GM21737 (cell line): ENCODE measurements around the gene TXNRD1.
"Not testable (repeated sequence)": the region's sequence is repeated elsewhere in the genome, so short reads cannot be mapped to it uniquely, and the experiment has no call there.

Experiments used
- ATAC-seq: cut with Tn5 transposase; IDR thresholded peaks from one replicate; pipeline ENCODE4 v1.9.1; 2021; ENCODE audit warnings: mild to moderate bottlenecking, moderate library complexity; ENCODE audit not compliant: unreplicated experiment

TXNRD1 gene

DNA sequence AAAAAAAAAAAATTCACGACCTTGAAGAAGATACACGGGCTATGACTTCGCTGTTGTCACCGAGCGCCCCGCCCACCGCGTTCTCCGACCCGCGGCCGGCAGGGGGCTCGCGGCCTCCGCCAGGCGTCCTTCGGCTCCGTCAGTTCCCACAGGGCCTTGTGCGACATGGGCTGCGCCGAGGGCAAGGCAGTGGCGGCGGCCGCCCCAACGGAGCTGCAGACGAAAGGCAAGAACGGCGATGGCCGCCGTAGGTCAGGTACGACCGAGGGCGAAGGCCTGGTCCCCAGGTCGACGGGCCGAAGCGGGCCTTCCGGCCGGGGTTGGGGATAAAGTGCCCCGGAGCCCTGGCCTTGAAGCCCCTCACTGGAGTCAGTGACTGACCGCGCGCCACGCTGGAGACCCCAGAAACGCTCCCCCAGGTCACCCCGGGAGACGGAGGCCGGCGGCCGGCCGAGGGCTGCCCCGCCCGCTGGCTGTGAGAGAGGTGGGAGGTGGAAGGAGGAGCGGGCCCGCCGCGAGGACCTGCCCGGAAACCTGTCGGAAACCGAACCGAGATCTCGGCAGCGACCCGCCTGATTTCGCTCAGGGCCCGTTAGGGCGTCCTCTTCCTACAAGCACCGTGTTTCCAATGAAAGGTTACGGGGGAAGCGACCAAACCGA lies at the start of gene TXNRD1:
Gene TXNRD1, plus strand, starts transcription at position 142 of the 660 bp plus-strand sequence. Its CDS starts 24 bp downstream, at position 166.
- peak; percentile 95 for ATAC-seq

DNA sequence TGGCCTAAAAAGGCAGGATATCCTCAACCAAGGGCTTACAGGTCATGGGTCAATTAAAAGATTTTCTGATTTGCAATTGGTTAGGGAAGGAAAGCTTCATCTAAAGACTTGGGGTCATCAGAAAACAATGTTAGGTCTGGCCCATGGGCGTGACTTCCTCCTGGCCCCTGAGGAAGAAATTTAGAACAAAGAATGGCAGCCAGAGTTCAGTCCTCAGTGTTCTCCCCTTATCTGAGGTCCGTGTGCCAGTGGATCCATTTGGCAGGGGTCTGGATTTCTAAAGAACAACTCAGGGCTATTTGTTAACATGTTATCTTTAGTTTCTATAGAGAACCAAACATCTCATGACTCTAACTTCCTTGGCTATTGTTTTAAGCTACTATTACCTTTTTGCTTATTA lies 49.8 kb upstream of the TXNRD1 start:
- ATAC-seq: no peak

- no peak for ATAC-seq
These were observed 49.1 kb upstream of the TXNRD1 start for GRCh38 chr12:104166465-104166864.

DNA sequence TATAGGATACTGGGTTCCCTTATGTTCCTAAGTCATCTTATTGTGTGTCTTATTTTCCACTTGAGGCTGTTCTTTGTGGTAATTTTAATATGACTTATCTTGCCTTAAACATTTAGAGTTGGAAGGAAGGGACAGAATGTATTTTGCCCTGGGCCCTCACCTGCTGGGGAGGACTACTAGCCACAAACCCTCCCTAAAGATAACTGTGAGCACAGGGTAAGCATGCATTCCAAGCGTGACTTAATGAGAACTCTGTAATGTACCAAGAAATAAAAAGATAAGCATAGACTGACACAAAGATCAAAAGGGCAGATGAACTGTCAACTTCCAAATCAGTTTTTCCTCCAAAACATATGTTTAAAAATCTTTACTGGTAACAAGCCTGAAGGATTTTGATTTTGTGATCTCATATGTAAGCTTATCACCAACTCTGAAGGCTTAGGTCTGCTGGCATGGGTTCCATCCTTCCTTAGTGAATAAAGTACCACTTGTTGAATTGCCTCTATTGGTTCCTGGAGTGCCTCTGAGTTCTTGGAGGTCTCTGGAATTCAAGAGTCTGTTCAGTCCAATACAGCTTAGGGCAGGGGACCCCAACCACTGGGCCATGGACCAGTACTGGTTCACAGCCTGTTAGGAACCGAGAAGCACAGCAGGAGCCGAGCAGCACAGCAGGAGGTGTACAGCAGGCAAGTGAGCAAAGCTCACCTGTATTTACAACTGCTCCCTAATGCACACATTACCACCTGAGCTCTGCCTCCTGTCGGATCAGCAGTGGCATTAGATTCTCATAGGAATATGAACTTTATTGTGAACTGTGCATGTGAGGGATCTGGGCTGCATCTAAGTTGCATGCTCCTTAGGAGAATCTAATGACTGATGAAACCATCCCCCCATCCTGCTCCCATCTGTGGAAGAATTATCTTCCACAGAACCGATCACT lies 47.8 kb upstream of the TXNRD1 start:
- no peak for ATAC-seq

DNA sequence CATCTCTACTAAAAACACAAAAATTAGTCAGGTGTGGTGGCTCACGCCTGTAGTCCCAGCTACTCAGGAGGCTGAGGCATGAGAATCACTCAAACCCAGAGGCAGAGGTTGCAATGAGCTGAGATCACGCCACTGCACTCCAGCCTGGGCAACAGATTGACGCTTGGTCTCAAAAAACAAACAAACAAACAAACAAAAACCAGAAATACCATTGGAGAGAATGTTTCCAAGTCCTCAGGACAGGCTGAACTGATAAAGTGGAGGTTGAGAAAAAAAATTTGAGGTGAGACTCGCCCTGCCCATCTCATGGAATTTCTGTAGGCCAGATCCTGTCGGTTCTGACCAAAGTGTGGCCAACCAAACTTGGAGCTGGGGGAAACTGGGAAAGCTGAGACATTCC lies 47.0 kb upstream of the TXNRD1 start:
- no peak for ATAC-seq

DNA sequence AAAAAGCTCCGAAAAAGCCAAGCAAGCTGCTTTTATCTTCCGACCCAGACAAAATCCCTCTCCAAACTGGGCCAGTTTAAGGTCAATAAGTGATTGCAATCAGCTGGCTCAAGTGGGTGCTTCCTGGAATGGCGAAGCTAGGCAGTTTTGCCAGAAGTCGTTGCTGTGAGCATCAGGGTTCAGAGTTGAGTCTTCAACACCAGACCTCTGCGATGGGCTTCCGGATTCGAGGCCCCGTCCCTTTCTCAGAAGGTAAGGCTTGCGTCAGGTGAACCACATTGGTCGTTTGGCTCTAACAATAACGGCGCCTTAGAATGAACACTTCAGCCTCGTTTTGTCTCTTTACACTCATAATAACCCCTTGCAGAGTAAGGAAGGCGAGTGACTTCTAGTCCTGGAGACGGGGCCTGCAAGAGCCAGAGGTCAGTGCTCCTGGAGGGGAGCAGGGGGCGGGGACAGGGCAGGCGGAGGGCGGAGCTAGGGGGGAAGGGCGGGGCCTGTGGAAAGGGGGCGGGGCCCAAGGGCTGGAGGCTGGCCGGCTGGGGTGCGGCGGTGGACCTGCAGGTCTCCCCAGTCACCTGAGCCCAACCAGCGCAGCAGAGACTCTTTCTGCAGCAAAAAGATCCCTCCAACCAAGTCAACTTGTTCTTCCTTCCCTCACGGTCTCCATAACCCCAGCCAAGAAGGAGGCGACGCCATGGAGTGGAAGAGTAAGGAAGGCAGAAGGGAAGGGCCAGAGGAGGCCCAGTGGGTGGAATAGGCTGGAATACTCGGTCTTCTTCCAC lies 43.6 kb upstream of the TXNRD1 start:
- ATAC-seq: no peak

GRCh38 chr12:104172570-104172947 lies 43.0 kb upstream of the TXNRD1 start:
- no peak for ATAC-seq

DNA sequence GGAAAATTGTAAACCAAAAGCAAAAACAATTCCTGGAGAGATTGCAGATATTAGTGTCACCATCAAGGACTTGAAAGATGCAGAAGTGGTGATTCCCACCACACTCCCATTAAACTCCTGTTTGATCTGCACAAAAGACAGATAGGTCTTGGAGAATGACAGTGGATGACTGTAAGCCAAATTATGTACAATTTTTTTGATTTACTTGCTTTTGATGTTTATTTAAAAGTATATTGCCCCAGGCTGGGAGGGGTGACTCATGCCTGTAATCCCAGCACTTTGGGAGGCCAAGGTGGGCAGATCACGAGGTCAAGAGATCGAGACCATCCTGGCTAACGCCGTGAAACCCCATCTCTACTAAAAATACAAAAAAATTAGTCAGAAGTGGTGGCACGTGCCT lies 41.8 kb upstream of the TXNRD1 start:
- not testable (repeated sequence) for ATAC-seq

DNA sequence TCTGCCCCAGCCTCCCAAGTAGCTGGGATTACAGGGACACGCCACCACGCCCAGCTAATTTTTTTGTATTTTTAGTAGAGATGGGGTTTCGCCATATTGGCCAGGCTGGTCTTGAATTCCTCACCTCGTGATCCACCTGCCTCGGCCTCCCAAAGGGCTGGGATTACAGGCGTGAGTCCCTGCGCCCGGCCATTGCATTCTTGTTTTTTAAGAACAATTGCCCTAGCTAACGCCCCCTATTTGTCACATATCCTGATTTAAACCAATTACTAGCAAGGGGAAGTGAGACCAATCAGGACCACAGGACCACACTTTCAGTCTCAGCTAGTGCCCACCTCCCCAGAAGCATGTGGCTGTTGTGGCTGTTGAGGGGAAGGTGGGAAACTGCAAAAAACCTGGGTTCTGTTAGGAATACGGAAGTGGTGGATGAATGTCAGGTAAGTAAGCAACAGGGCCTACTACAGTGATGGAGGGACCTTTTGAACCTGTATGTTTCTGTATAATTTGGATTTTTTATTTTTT lies 39.8 kb upstream of the TXNRD1 start:
- no peak for ATAC-seq

- no peak for ATAC-seq
These were observed 38.3 kb upstream of the TXNRD1 start for GRCh38 chr12:104177336-104177662.

GRCh38 chr12:104177663-104178501 lies 37.7 kb upstream of the TXNRD1 start:
- no peak for ATAC-seq

DNA sequence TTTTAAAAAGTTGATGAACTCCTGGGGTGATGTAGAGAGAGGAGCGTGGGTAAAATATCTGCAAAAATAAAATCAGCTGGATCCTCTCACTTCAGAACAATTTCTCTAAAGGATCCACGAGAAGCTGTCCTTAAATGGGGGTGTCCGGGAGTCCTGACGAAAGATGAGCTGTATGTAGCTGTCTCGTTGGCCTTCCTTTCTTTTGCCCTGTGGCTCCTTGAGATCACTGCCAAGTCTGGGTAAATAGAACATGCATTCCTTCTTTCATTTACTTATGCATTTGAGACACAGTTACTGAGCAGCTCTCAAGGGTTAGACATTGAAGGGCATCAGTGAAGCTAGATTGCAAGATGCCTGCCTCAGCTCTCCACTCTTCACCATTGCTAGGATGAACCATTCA lies 35.2 kb upstream of the TXNRD1 start:
- no peak for ATAC-seq

- ATAC-seq: no peak
These were observed 34.3 kb upstream of the TXNRD1 start for GRCh38 chr12:104181313-104181712.

- ATAC-seq: no peak
These were observed 33.4 kb upstream of the TXNRD1 start for GRCh38 chr12:104182144-104182543.

GRCh38 chr12:104182621-104183378 lies 32.8 kb upstream of the TXNRD1 start:
- no peak for ATAC-seq

- ATAC-seq: no peak
These were observed 32.1 kb upstream of the TXNRD1 start for GRCh38 chr12:104183443-104183842.

DNA sequence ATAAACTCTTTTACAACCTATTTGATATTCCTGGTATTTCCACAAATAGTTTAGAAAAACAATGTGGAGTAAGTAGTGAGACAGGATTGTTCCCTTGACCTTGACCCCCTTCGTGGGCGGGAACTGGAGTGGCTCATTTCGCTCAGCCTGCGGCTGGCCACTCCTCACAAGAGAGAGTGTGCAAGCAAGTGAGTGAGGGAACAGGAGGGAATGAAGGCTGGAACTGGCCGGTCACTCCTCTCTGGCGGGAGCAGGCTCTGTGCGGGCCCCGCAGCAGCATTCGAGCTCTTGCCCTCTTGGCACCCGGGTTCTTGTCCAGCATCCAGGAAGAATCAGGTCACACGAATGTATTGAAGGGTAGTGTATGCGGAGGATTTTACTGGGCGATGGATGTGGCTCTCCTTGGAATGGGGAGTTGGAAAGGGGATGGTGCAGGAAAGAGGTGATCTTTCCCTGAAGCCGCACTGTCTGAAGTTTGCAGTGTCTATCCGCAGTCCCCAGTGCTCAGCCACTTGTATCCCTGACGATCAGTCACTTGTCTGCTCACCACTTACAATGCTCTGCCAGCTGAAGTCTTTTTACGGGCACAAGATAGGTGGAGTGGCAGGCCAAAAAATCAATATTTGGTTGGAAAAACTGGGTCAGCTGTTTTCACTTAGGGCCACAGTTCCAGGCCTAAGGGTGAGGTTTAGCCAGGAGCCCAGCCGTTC lies 28.0 kb upstream of the TXNRD1 start:
- no peak for ATAC-seq

GRCh38 chr12:104188534-104188933 lies 27.0 kb upstream of the TXNRD1 start:
- no peak for ATAC-seq

GRCh38 chr12:104189915-104190555 lies 25.5 kb upstream of the TXNRD1 start:
- no peak for ATAC-seq
